DOHH2 (cell line): ENCODE results near the gene CSNK2A1.

Experiments used
- H3F3A ChIP-seq: fragments of 200-600 bp; sonication (generic), shearing (Covaris generic); 2 replicates; pipeline ENCODE4 v1.6.0; 2016; ENCODE audit warnings: antibody characterized with exemption, mild to moderate bottlenecking; ENCODE audit not compliant: control insufficient read depth, insufficient read depth
- H3K27ac ChIP-seq: fragments of 200-600 bp; sonication (generic); 2 replicates; pipeline ENCODE4 v1.5.1; 2014; ENCODE audit warnings: low read depth, mild to moderate bottlenecking, low read length, moderate library complexity
- H3K27me3 ChIP-seq: fragments of 200-600 bp; sonication (generic); 2 replicates; pipeline ENCODE4 v1.6.1; 2014; ENCODE audit warnings: mild to moderate bottlenecking, low read length, mixed read lengths; ENCODE audit not compliant: control insufficient read depth
- H3K36me3 ChIP-seq: fragments of 200-600 bp; sonication (generic); 2 replicates; pipeline ENCODE4 v1.6.1; 2014; ENCODE audit warnings: mild to moderate bottlenecking, low read length, moderate library complexity, mixed read lengths; ENCODE audit not compliant: control insufficient read depth
- H3K4me1 ChIP-seq: fragments of 200-600 bp; sonication (generic); 2 replicates; pipeline ENCODE4 v1.6.1; 2014; ENCODE audit warnings: mild to moderate bottlenecking, low read length, mixed read lengths; ENCODE audit not compliant: control insufficient read depth
- H3K4me2 ChIP-seq: fragments of 200-600 bp; sonication (generic); 2 replicates; pipeline ENCODE4 v1.6.0; 2014; ENCODE audit warnings: mild to moderate bottlenecking, low read length, moderate library complexity
- H3K4me3 ChIP-seq: fragments of 200-600 bp; sonication (generic); 2 replicates; pipeline ENCODE4 v1.5.1; 2014; ENCODE audit warnings: mild to moderate bottlenecking, low read length, mixed read lengths
- H3K79me2 ChIP-seq: fragments of 200-600 bp; sonication (generic); 2 replicates; pipeline ENCODE4 v1.6.1; 2014; ENCODE audit warnings: mild to moderate bottlenecking, low read length, mixed read lengths; ENCODE audit not compliant: control insufficient read depth
- H3K9me2 ChIP-seq: fragments of 200-600 bp; sonication (generic); replicated peaks from 2 replicates; pipeline ENCODE4 v1.6.1; 2014; ENCODE audit warnings: mild to moderate bottlenecking, low read length, mixed read lengths; ENCODE audit not compliant: control insufficient read depth
- H3K9me3 ChIP-seq: fragments of 200-600 bp; sonication (generic); 2 replicates; pipeline ENCODE4 v1.6.1; 2014; ENCODE audit warnings: antibody characterized with exemption, low read length, mixed read lengths; ENCODE audit not compliant: control insufficient read depth, insufficient read depth
- H4K20me1 ChIP-seq: fragments of 200-600 bp; sonication (generic); 2 replicates; pipeline ENCODE4 v1.6.0; 2014; ENCODE audit warnings: low read depth, mild to moderate bottlenecking, antibody characterized with exemption, low read length, moderate library complexity; ENCODE audit not compliant: control insufficient read depth, insufficient read depth
- CTCF ChIP-seq: fragments of 200-600 bp; sonication (generic); IDR thresholded peaks from one replicate; pipeline ENCODE4 v1.5.1; 2014; ENCODE audit warnings: antibody characterized with exemption, mild to moderate bottlenecking, low read depth, low read length; ENCODE audit not compliant: poor library complexity, severe bottlenecking
- EZH2phosphoT487 ChIP-seq: fragments of 200-600 bp; sonication (generic); IDR thresholded peaks from 2 replicates; pipeline ENCODE4 v1.6.1; 2017; ENCODE audit warnings: borderline replicate concordance, mild to moderate bottlenecking, antibody characterized with exemption, low read length, moderate library complexity, mixed read lengths

The CSNK2A1 gene

GRCh38 chr20:550611-551010 lies 7.0 kb upstream of the CSNK2A1 start:
- no peaks in the 10 kb centered on the region for H3F3A ChIP-seq
- H4K20me1 ChIP-seq, result no peaks in the 10 kb centered on the region
- no peak overlapping the region for H3K27ac ChIP-seq
- no peaks in the 10 kb centered on the region for H3K79me2 ChIP-seq
- no peaks in the 10 kb centered on the region for H3K36me3 ChIP-seq
- H3K9me2 ChIP-seq, result no peaks in the 10 kb centered on the region
- no peak for TF ChIP-seq EZH2phosphoT487
- no peak for TF ChIP-seq CTCF
- peaks cover 16% of the 10 kb centered on the region for H3K27me3 ChIP-seq
- H3K9me3 ChIP-seq, result no peaks in the 10 kb centered on the region
- H3K4me2 ChIP-seq, result no peak overlapping the region
- H3K4me3 ChIP-seq, result no peak overlapping the region
- H3K4me1 ChIP-seq, result no peaks in the 10 kb centered on the region

GRCh38 chr20:549722-550496 lies 6.3 kb upstream of the CSNK2A1 start:
- Histone ChIP-seq H3K36me3 (no peaks in the 10 kb centered on the region), H3K79me2 (no peaks in the 10 kb centered on the region), H3K4me2 (no peak overlapping the region), H3K9me3 (no peaks in the 10 kb centered on the region), H3K27me3 (peaks cover 12% of the 10 kb centered on the region), H3K4me1 (no peaks in the 10 kb centered on the region), H3K4me3 (no peak overlapping the region), H4K20me1 (no peaks in the 10 kb centered on the region), H3K27ac (no peak overlapping the region), H3K9me2 (no peaks in the 10 kb centered on the region), H3F3A (no peaks in the 10 kb centered on the region)
- TF ChIP-seq CTCF (no peak), EZH2phosphoT487 (no peak)

- Histone ChIP-seq H3K4me3 (no peak overlapping the region), H3K36me3 (no peaks in the 10 kb centered on the region), H3K9me2 (no peaks in the 10 kb centered on the region), H3K27ac (no peak overlapping the region), H3K4me2 (no peak overlapping the region), H3K79me2 (no peaks in the 10 kb centered on the region), H4K20me1 (no peaks in the 10 kb centered on the region), H3K9me3 (no peaks in the 10 kb centered on the region), H3K4me1 (peaks cover 6% of the 10 kb centered on the region), H3K27me3 (peaks cover 11% of the 10 kb centered on the region), H3F3A (no peaks in the 10 kb centered on the region)
- TF ChIP-seq EZH2phosphoT487 (no peak), CTCF (no peak)
These were observed 5.3 kb upstream of the CSNK2A1 start for GRCh38 chr20:548906-549305.
